Osteoblast (primary cell): ENCODE results near the gene SRSF7. TPM values are rescaled to one million over a fixed set of nuclear protein-coding genes. Genes with fewer than 3 reads are reported as not detected.
A peak's percentile ranks its signal among the peaks of the same experiment; 100 is the strongest.
"Not testable (repeated sequence)": the region's sequence is repeated elsewhere in the genome, so short reads cannot be mapped to it uniquely, and the experiment has no call there.

ENCODE experiments used
- DNase-seq: peaks from one replicate; pipeline ENCODE4 v3.0.0; 2011; ENCODE audit warnings: low spot score, mixed read lengths; ENCODE audit not compliant: insufficient read length; ENCODE audit errors: missing footprints
- H2AFZ ChIP-seq: 2 replicates; pipeline ENCODE4 v1.6.0; 2011; ENCODE audit warnings: mild to moderate bottlenecking, low read length
- H3K27ac ChIP-seq: 2 replicates; pipeline ENCODE4 v1.5.1; 2011; ENCODE audit warnings: mild to moderate bottlenecking, low read depth, low read length, moderate library complexity
- H3K27me3 ChIP-seq: 2 replicates; pipeline ENCODE4 v1.6.0; 2012; ENCODE audit warnings: mild to moderate bottlenecking, control low read depth, inconsistent platforms, low read length, moderate library complexity; ENCODE audit not compliant: insufficient read depth
- H3K36me3 ChIP-seq: 2 replicates; pipeline ENCODE4 v1.5.1; 2011; ENCODE audit warnings: mild to moderate bottlenecking, low read length, control low read depth, moderate library complexity; ENCODE audit not compliant: insufficient read depth
- H3K4me1 ChIP-seq: 2 replicates; pipeline ENCODE4 v1.5.1; 2011; ENCODE audit warnings: mild to moderate bottlenecking, low read length, control low read depth, moderate library complexity; ENCODE audit not compliant: insufficient read depth
- H3K4me2 ChIP-seq: 2 replicates; pipeline ENCODE4 v1.6.0; 2011; ENCODE audit warnings: mild to moderate bottlenecking, low read length; ENCODE audit not compliant: insufficient read depth
- H3K4me3 ChIP-seq: fragments of 200-600 bp; sonication (generic); 3 replicates; pipeline ENCODE4 v1.5.1; 2012; ENCODE audit warnings: mild to moderate bottlenecking, low read length, inconsistent platforms; ENCODE audit not compliant: insufficient read depth
- H3K79me2 ChIP-seq: 2 replicates; pipeline ENCODE4 v1.6.0; 2012; ENCODE audit warnings: mild to moderate bottlenecking, low read length, control low read depth, inconsistent platforms; ENCODE audit not compliant: insufficient read depth
- H3K9me3 ChIP-seq: 2 replicates; pipeline ENCODE4 v1.5.1; 2011; ENCODE audit warnings: low read depth, low read length, control low read depth
- H4K20me1 ChIP-seq: 2 replicates; pipeline ENCODE4 v1.6.0; 2012; ENCODE audit warnings: mild to moderate bottlenecking, low read length, control low read depth; ENCODE audit not compliant: insufficient read depth
- CTCF ChIP-seq: IDR thresholded peaks from 2 replicates; pipeline ENCODE4 v1.5.1; 2011; ENCODE audit warnings: mild to moderate bottlenecking, low read depth, low read length, moderate library complexity; ENCODE audit errors: extremely low read depth
- total RNA-seq: library from RNA; depleted of rRNA; stranded (reverse); fragments of >200 nt; gene quantifications from 2 replicates; pipeline ENCODE4 v1.2.3, GENCODE V29; 2012

Gene SRSF7
- total RNA-seq, 1 donor = 48.1 TPM

- Histone ChIP-seq H3K4me3 (no peak overlapping the region), H3K36me3 (peaks cover 4% of the 10 kb centered on the region), H3K9me3 (no peaks in the 10 kb centered on the region), H4K20me1 (no peaks in the 10 kb centered on the region), H3K79me2 (no peaks in the 10 kb centered on the region), H2AFZ (no peak overlapping the region), H3K27ac (no peak overlapping the region), H3K4me2 (no peak overlapping the region), H3K27me3 (no peaks in the 10 kb centered on the region), H3K4me1 (no peaks in the 10 kb centered on the region)
- TF ChIP-seq CTCF = no peak
- no peak for DNase-seq
Measured at GRCh38 chr2:38794235-38794946, 43.2 kb upstream of the SRSF7 start.

GRCh38 chr2:38793511-38793910, 42.4 kb upstream of the SRSF7 start:
- Histone ChIP-seq H4K20me1 (no peaks in the 10 kb centered on the region), H3K9me3 (no peaks in the 10 kb centered on the region), H2AFZ (no peak overlapping the region), H3K4me2 (no peak overlapping the region), H3K36me3 (peaks cover 4% of the 10 kb centered on the region), H3K27ac (no peak overlapping the region), H3K79me2 (no peaks in the 10 kb centered on the region), H3K27me3 (no peaks in the 10 kb centered on the region), H3K4me3 (no peak overlapping the region), H3K4me1 (no peaks in the 10 kb centered on the region)
- no peak for TF ChIP-seq CTCF
- DNase-seq = peak; percentile 9

GRCh38 chr2:38792751-38793150, 41.6 kb upstream of the SRSF7 start:
- Histone ChIP-seq H3K9me3 (no peaks in the 10 kb centered on the region), H2AFZ (no peak overlapping the region), H3K27ac (no peak overlapping the region), H3K4me1 (no peaks in the 10 kb centered on the region), H3K4me2 (no peak overlapping the region), H3K27me3 (no peaks in the 10 kb centered on the region), H3K4me3 (no peak overlapping the region), H4K20me1 (no peaks in the 10 kb centered on the region), H3K79me2 (no peaks in the 10 kb centered on the region), H3K36me3 (peaks cover 4% of the 10 kb centered on the region)
- TF ChIP-seq CTCF = no peak
- DNase-seq = no peak

- not testable (repeated sequence) for H2AFZ ChIP-seq, H3K9me3 ChIP-seq, DNase-seq, H3K4me1 ChIP-seq, H4K20me1 ChIP-seq, H3K27ac ChIP-seq, H3K4me2 ChIP-seq, H3K79me2 ChIP-seq, H3K27me3 ChIP-seq, H3K4me3 ChIP-seq, H3K36me3 ChIP-seq
Measured at GRCh38 chr2:38792321-38792720, 41.2 kb upstream of the SRSF7 start.
